CD14-positive monocyte (primary cell): Measurements from ENCODE around the gene GYPC. TPM values are rescaled to one million over a fixed set of nuclear protein-coding genes. Genes with fewer than 3 reads are reported as not detected.
"Not testable (repeated sequence)": the region's sequence is repeated elsewhere in the genome, so short reads cannot be mapped to it uniquely, and the experiment has no call there.

Experiments
- DNase-seq, 3 donors: peaks; one replicate each; pipeline ENCODE4 v3.0.0-alpha.2; 2011 to 2022
- H2AFZ ChIP-seq: 2 replicates; pipeline ENCODE4 v1.6.0; 2012; ENCODE audit warnings: mild to moderate bottlenecking, low read depth, low read length, inconsistent platforms; ENCODE audit not compliant: insufficient read depth, poor library complexity, severe bottlenecking
- H3K27ac ChIP-seq, 2 donors: 1 replicate in 1 of 2; 2 replicates in 1 of 2; pipeline ENCODE4 v1.5.1; 2012 to 2013; ENCODE audit warnings: low read length in 2 of 2, control low read depth in 1 of 2, inconsistent platforms in 1 of 2, low read depth in 1 of 2, mild to moderate bottlenecking in 1 of 2
- H3K27me3 ChIP-seq, 2 donors: one replicate each; pipeline versions ENCODE4 v1.6.0 to v1.6.1; 2011 to 2013; ENCODE audit warnings: low read length in 2 of 2; ENCODE audit not compliant: control insufficient read depth in 2 of 2, insufficient read depth in 2 of 2
- H3K36me3 ChIP-seq, 2 donors: replicated peaks in 1 of 2; 1 replicate in 1 of 2; 2 replicates in 1 of 2; pipeline versions ENCODE4 v1.5.1 to v1.6.1; 2012 to 2013; ENCODE audit warnings: low read length in 2 of 2, control low read depth in 1 of 2, inconsistent platforms in 1 of 2, mild to moderate bottlenecking in 1 of 2; ENCODE audit not compliant: insufficient read depth in 2 of 2, control insufficient read depth in 1 of 2
- H3K4me1 ChIP-seq, 2 donors: 1 replicate in 1 of 2; 2 replicates in 1 of 2; pipeline versions ENCODE4 v1.5.1 to v1.6.1; 2012 to 2013; ENCODE audit warnings: low read length in 2 of 2, control low read depth in 1 of 2, inconsistent platforms in 1 of 2, mild to moderate bottlenecking in 1 of 2, moderate library complexity in 1 of 2; ENCODE audit not compliant: insufficient read depth in 2 of 2, control insufficient read depth in 1 of 2
- H3K4me2 ChIP-seq: replicated peaks from 2 replicates; pipeline ENCODE3; 2012; ENCODE audit warnings: low read length, moderate library complexity, mild to moderate bottlenecking; ENCODE audit not compliant: poor library complexity, severe bottlenecking; ENCODE audit errors: extremely low read depth
- H3K4me3 ChIP-seq, 3 experiments: fragments of 200-600 bp in 1 of 3; sonication (generic) in 1 of 3; replicated peaks in 1 of 3; 1 replicate in 2 of 3; 2 replicates in 1 of 3; pipeline ENCODE4 v1.5.1; 2011 to 2013; ENCODE audit warnings: low read length in 3 of 3, mild to moderate bottlenecking in 3 of 3, control low read depth in 2 of 3, low read depth in 2 of 3, inconsistent platforms in 1 of 3, moderate library complexity in 1 of 3
- H3K79me2 ChIP-seq: 2 replicates; pipeline ENCODE4 v1.6.0; 2012; ENCODE audit warnings: mild to moderate bottlenecking, control low read depth, inconsistent platforms, low read length, moderate library complexity; ENCODE audit not compliant: insufficient read depth
- H3K9ac ChIP-seq: 2 replicates; pipeline ENCODE4 v1.6.0; 2017; ENCODE audit warnings: low read length, mild to moderate bottlenecking; ENCODE audit not compliant: insufficient read depth, poor library complexity, severe bottlenecking
- H3K9me3 ChIP-seq, 2 donors: replicated peaks in 1 of 2; 1 replicate in 1 of 2; 2 replicates in 1 of 2; pipeline versions ENCODE4 v1.5.1 to v1.6.1; 2012 to 2013; ENCODE audit warnings: low read length in 2 of 2, control low read depth in 1 of 2; ENCODE audit not compliant: control insufficient read depth in 1 of 2, insufficient read depth in 1 of 2
- H4K20me1 ChIP-seq: 2 replicates; pipeline ENCODE4 v1.6.0; 2012; ENCODE audit warnings: mild to moderate bottlenecking, low read length, control low read depth, moderate library complexity; ENCODE audit not compliant: insufficient read depth
- H3K27ac Mint-ChIP-seq, 7 donors: one replicate each; pipeline ENCODE4 v1.8.0; 2020; ENCODE audit warnings: mild to moderate bottlenecking in 7 of 7, mixed read lengths in 7 of 7, moderate library complexity in 6 of 7, inconsistent platforms in 2 of 7
- H3K27me3 Mint-ChIP-seq, 3 donors: one replicate each; pipeline ENCODE4 v1.8.0; 2021 to 2022; ENCODE audit warnings: low read depth in 3 of 3, mild to moderate bottlenecking in 3 of 3, mixed read lengths in 3 of 3, moderate library complexity in 3 of 3, inconsistent platforms in 1 of 3
- H3K36me3 Mint-ChIP-seq, 2 donors: one replicate each; pipeline ENCODE4 v1.8.0; 2020; ENCODE audit warnings: mixed read lengths in 2 of 2, inconsistent platforms in 1 of 2, mild to moderate bottlenecking in 1 of 2
- H3K4me1 Mint-ChIP-seq: one replicate; pipeline ENCODE4 v1.8.0; 2020; ENCODE audit warnings: mild to moderate bottlenecking, mixed read lengths
- H3K4me3 Mint-ChIP-seq, 2 donors: one replicate each; pipeline ENCODE4 v1.8.0; 2020; ENCODE audit warnings: mild to moderate bottlenecking in 2 of 2, mixed read lengths in 2 of 2, moderate library complexity in 1 of 2
- H3K9me3 Mint-ChIP-seq, 7 donors: one replicate each; pipeline ENCODE4 v1.8.0; 2020 to 2022; ENCODE audit warnings: mixed read lengths in 7 of 7, mild to moderate bottlenecking in 6 of 7, moderate library complexity in 6 of 7, inconsistent platforms in 2 of 7
- WGBS: methylation state at CpG from one replicate; pipeline ENCODE4 v1.1.5; 2013; ENCODE audit warnings: missing lambda C conversion rate; ENCODE audit not compliant: insufficient coverage; 5-methylcytosine and 5-hydroxymethylcytosine counted together
- intact Hi-C, 2 donors: fragments of 100-400 bp; cut with micrococcal nuclease; formaldehyde crosslinking; loops; one replicate each; pipeline versions ENCODE4 v1.15.0 to v1.15.1; 2023
- polyA plus RNA-seq, 3 donors: library from polyadenylated mRNA; depleted of rRNA in 1 of 3; unstranded in 2 of 3; stranded (reverse) in 1 of 3; fragments of 300-500 nt in 2 of 3; fragments of >200 nt in 1 of 3; fragmentation: Illumina TruSeq in 2 of 3; gene quantifications; 1 replicate in 2 of 3; 2 replicates in 1 of 3; pipeline ENCODE4 v1.2.3, GENCODE V29; 2012 to 2021
- TF ChIP-seq, protein P1 (sequence below): fragments of 200-600 bp; IDR thresholded peaks from one replicate; pipeline ENCODE4 v1.8.0; 2022; ENCODE audit warnings: antibody characterized with exemption, mild to moderate bottlenecking

GYPC gene
- polyA plus RNA-seq, 3 donors: 20.0 to 36.1 (median 21.7) TPM

DNA sequence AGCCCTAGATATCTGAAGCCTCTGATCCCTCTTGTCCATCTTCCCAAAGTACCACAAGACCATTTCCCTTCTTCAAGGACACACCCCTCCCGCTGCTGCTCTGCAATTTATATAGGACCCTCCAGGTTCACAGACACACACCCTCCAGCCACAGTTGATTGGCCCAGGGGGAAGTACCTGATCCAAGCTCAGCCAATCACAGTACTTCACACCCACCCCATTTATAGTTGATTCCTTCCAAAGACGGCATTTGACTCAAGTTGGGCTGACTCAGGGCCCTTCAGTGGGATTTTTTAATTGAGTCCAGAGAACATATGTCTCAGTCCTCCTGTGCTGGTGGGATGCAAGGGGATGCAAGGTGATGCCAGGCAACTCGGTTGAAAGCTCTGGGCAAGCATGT lies 59.2 kb downstream of the GYPC start:
- intact Hi-C loops: no loop called here
- DNase-seq: no peak
- Histone ChIP-seq H3K27ac (no peak overlapping the region), H3K79me2 (no peaks in the 10 kb centered on the region), H3K27me3 (no peaks in the 10 kb centered on the region), H3K4me1 (peaks cover 18% of the 10 kb centered on the region in 2 donors), H3K4me3 (no peak overlapping the region), H3K36me3 (no peaks in the 10 kb centered on the region), H3K9me3 (no peaks in the 10 kb centered on the region), H3K4me2 (no peak overlapping the region), H3K9ac (no peak overlapping the region), H2AFZ (no peak overlapping the region), H4K20me1 (no peaks in the 10 kb centered on the region)
- peaks cover 0 to under 1% (median 0%) of the 10 kb centered on the region in 7 donors for H3K9me3 Mint-ChIP-seq
- peaks cover 35% of the 10 kb centered on the region for H3K4me1 Mint-ChIP-seq
- no peaks in the 10 kb centered on the region for H3K36me3 Mint-ChIP-seq
- 100% methylated on average over 2 of the region's 3 CpGs for WGBS
- no peak overlapping the region for H3K4me3 Mint-ChIP-seq
- TF ChIP-seq, protein P1, sequence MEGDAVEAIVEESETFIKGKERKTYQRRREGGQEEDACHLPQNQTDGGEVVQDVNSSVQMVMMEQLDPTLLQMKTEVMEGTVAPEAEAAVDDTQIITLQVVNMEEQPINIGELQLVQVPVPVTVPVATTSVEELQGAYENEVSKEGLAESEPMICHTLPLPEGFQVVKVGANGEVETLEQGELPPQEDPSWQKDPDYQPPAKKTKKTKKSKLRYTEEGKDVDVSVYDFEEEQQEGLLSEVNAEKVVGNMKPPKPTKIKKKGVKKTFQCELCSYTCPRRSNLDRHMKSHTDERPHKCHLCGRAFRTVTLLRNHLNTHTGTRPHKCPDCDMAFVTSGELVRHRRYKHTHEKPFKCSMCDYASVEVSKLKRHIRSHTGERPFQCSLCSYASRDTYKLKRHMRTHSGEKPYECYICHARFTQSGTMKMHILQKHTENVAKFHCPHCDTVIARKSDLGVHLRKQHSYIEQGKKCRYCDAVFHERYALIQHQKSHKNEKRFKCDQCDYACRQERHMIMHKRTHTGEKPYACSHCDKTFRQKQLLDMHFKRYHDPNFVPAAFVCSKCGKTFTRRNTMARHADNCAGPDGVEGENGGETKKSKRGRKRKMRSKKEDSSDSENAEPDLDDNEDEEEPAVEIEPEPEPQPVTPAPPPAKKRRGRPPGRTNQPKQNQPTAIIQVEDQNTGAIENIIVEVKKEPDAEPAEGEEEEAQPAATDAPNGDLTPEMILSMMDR: no peak
- peaks cover 2 to 7% (median 2%) of the 10 kb centered on the region in 3 donors for H3K27me3 Mint-ChIP-seq
- no peak overlapping the region for H3K27ac Mint-ChIP-seq

DNA sequence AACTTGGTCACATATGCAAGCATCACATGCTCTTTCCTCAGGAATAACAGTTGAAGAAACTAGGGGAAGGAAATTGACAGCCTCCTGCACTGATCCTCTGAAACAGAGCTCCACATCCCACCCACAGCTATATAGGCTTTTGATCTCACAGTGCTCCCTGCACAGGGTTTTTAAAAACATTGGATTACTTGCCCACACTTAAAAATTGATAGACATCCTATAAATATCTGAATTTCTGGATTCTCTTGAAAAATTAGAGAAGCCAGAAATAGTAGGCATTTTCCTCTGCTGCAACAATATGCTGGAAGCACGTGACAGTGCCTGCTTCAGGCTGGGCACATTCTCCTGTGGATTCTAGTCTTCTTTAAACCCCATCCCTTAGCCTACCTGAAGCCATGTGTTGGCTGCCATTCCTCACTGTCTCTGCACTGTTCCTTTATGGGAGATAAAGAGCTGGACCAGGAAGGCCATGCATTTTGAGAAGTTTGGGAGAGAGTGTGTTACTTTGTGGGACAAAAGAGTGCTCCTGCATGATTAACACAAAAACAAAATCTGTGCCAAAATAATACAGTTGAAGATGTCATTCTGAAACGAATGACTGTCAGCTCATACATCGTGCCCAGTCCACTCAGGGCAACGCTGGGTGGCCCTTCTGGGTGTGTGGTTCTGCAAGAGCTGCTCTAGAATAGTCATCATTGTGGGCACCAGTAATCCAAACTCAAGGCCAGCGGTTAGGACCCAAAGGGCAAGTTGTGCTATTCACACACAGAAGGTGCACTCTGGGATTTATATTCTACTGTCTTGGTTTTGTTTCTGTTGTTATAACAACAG lies 59.8 kb downstream of the GYPC start:
- TF ChIP-seq, protein P1: no peak
- Histone ChIP-seq H3K9me3 (no peaks in the 10 kb centered on the region), H3K9ac (no peak overlapping the region), H3K4me3 (no peak overlapping the region), H3K27ac (no peak overlapping the region), H3K4me2 (no peak overlapping the region), H2AFZ (no peak overlapping the region), H3K4me1 (peaks cover 24 to 25% of the 10 kb centered on the region in 2 donors), H3K27me3 (no peaks in the 10 kb centered on the region), H4K20me1 (no peaks in the 10 kb centered on the region), H3K79me2 (no peaks in the 10 kb centered on the region), H3K36me3 (no peaks in the 10 kb centered on the region)
- Mint-ChIP-seq H3K4me1 (peaks cover 42% of the 10 kb centered on the region), H3K27ac (no peak overlapping the region), H3K27me3 (peaks cover 2 to 7% (median 2%) of the 10 kb centered on the region in 3 donors), H3K9me3 (no peaks in the 10 kb centered on the region), H3K4me3 (no peak overlapping the region), H3K36me3 (no peaks in the 10 kb centered on the region)
- intact Hi-C loops: no loop called here
- no peak for DNase-seq
- WGBS: 86% methylated on average over 4 of the region's 5 CpGs

GRCh38 chr2:126717277-126717676 lies 61.3 kb downstream of the GYPC start:
- H3K4me2 ChIP-seq, H3K4me3 ChIP-seq, H3K36me3 Mint-ChIP-seq, H3K27ac Mint-ChIP-seq, H3K79me2 ChIP-seq, H3K27me3 ChIP-seq, H2AFZ ChIP-seq, H3K9ac ChIP-seq, H4K20me1 ChIP-seq, H3K27ac ChIP-seq, DNase-seq, intact Hi-C loops, H3K36me3 ChIP-seq, H3K9me3 Mint-ChIP-seq, H3K9me3 ChIP-seq, H3K4me3 Mint-ChIP-seq, H3K27me3 Mint-ChIP-seq: not testable (repeated sequence)
- peaks cover 25 to 29% of the 10 kb centered on the region in 2 donors for H3K4me1 ChIP-seq
- WGBS: 100% methylated on average over 2 of the region's 10 CpGs
- peaks cover 47% of the 10 kb centered on the region for H3K4me1 Mint-ChIP-seq
